Suppressor macrophage treated with lipopolysaccharide for 1 hour (primary cell): ENCODE data around the gene CKB.

Source experiments
- DNase-seq, 3 donors: peaks; one replicate each; pipeline ENCODE4 v3.0.0-alpha.2; 2020 to 2022

Gene CKB

DNA sequence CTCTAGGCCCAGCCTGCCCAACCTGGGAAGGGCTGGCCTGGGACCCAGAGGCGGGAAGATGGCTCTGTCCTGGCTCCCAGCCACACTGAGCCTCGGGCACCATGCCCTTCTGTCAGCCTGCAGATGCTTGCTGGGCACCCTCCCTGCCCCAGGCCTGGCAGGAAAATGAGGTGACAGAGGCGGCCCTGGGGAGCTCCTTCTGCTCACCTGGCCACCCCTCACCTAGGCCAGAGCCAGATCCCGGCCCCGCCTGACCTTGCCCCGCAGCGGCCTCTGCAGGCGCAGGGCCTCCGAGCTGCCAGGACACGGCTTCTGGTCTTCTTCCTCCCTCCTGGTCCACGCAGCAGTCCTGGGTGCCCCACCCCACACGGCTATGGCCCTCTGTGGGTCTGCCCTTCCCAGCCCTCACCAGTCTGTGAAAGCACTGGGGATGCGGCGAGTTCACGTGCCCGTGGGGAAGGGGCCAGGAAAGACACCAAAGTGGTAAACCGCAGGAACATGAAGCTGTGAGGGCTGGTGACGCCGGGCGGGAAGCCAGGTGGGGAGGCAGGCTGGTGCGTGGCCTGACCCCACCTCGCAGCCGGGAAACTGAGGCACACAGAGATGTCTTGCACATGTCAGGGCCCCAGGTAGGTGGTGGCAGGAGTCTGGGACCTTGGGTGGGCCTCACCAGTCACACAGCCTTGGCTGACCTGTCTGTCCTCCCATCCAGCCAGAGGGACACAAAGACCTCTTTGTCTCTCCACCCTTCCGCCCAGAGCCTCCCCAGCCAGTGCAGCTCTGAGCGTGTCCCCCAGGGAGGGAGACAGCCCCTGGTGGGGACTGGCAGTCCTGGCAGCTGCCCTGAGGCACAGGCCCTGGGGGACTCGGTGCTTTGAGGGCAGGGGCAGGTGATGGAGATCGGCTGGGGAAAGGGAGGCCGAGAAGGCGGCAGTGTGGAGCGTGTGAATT is 27.0 kb upstream of the CKB start:
- no peak for DNase-seq

DNA sequence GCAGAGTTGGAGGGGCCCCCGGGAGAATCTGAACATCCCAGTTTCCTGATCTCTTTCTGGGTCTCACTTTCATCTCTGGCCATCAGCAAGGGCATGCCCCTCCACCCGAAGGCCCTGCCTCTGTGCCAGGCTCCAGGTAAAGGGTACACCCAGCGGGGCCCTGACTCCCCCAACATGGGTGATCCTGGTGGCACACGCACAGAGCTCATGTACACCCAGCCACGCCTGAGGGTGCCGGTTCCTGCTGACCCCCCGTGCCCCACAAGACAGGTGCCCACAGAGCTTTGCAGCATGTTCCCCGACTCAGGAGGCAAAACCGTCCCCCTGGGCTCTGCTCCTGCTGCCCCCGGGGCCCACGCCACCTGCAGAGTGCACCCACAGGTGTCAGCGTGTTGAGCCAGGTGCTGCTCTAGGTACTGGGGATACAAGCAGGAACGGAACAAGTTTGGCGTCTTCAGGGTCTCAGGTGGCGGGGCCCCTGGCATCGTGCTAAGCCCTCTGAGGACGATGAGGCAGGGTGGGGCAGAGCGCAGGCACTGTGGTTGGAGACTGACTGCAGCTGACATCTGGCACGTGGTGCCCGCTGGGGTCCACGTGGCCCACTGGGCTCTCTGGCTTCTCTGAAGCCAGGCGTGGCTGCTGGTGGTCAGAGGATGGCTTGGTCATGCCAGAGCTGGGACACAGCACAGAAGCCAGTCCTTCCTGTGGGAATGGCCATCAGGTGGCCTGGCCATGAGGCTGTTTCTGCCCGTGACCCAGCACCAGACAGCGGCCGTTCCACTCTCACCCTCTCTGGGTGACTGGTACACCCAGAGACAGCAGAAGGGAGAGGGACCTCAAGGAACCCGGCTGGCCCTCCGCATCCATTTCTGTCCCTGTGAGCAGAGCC is 26.1 kb upstream of the CKB start:
- no peak for DNase-seq

DNA sequence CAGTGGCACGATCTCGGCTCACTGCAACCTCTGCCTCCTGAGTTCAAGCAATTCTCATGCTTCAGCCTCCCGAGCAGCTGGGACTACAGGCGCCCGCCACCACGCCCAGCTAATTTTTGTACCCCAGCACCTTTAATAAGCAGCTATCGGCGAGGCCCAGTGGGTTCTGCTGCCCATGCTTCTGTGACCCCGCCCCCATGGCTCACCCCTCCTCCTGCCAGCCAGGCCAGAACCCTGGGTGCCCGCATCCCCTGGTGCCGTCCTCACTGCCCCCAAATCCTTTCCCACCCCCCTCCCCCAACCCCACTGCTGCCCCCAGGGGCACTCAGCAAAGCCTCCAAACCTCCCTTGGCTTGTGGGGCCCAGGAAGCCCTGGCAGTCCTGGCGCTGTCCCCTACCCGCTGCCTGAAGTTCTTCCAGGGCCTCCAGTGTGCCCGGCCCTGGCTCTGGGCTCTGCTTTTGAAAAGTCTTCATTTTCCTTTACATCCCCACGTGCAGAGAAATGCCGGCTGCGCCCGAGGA is 25.4 kb upstream of the CKB start:
- no peak for DNase-seq

DNA sequence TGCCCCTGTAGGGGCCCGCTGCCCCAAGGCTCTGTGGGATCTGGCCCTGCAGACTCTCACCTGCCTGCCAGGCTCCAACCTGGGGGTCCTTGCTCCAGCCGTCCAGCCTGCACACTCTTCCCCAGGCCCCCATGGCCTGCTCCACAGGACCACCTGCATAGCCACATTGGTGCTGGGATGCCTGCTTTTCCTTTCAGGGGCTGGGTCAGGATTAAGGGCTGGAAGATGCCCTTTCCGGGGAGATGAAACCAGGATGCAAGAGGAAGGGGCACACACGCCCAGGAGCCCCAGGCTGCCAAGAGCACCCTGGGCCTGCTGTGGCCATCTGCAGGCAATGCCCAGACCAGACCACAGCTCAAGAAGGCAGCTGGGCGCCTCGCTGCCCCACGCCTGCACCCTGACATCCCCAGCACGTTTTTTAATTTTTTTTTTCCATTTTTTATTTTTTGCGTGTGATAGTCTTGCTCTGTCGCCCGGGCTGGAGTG is 24.9 kb upstream of the CKB start:
- DNase-seq, result no peak

DNA sequence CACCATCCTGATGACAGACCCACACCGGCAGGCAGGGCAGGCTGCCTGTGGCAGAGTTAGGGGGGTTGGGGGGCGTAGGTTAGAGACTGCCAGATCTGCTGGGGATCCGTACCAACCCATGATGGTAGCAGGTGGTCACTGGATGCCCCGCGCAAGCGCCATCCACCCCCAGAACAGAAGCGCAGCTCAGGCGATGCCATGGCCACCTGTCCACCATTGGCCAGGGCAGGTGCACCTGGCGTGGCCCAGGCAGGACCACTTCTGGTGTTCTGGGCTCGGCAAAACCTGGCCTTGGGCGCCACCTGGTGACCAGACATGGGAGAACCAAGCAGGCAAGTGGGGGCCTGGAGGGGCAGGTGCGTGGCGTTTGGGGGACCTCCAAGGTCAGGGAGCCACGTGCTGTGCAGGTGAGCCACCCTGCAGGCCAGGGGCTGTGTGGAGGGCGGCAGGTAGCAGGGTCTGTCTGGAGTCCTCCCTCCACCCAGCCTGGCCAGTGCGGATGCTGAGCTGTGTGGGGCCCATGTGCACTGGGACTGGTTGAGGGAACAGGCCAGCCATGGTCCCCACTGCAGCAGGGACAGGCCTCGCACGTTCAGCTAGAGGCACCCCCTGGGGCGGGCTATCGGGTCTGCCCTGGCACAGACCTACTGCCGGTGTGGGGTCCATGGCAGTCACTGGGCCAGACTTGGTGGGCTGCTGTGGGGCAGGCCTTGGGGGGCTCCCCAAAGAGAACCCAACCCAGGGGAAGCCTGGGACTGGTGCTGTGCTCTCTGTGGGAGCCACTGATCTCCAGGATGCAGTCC is 24.2 kb upstream of the CKB start:
- peak; percentile 58 to 77 (median 68) for DNase-seq

DNA sequence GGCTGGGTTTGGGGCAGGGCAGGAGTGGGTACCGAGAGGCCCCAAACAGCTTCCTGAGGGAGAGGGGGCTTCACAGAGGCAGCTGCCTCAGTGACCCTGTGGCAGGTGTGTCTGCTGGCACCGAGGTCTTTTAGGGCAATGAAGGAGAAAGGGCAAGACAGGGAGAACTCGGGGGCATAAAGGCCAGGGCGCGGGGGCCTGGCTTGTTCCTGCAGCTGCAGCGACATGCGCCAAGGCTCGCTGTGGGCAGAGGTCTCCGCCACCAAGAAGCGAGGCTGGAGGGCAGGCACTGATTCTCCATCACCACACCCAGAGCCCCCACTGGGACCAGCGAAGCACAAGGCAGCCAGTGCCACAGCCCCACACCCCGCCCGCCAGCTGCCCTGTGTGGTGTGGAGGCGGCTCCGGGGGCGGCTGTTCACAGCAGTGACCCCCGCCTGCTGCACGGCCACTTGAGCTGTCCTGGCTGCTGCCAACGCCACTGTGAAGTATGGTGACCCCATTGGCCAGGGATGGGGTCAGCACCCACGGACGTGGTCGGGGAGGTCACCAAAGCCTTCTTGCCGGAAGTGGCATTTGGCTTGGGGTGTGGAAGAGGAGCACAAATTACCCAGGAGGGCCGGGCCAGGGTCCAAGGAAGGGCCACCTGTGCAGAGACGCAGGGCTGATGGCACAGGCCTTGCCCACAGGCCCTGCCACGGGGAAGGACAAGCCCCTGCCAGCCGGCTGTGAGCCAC is 23.5 kb upstream of the CKB start:
- DNase-seq, result no peak

DNA sequence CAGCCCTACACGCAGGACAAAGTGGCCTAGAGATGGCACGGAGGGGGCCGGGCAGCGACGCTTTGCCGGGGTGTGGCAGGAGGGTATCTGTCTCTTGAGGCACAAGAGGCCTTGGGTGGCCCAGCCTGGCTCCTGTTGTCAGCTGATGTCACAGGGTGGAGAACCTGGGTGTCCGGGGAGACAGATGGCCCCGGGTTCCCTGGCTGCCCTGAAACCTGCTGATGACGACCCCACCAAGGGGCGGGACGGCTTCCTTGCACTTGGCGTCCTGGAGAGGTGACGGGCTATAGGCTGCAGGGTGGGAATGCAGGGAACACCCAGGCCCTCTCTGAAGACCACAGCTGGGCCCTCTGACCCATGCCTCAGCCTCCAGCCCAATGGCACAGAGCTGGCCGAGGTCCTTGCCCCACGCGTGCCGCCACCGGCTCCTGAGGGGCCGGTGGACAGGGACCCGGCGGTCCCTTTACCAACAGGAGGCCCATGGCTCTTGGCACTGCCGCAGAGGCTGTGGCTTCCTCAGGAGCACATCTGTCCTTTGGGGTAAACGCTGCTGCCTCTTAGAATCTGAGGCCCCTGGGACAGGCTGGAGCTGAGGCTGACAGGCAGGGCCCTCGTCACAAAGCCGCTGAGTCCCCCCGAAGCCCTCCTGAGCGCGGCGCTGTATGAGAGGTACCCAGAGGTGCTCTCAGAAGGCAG is 22.7 kb upstream of the CKB start:
- DNase-seq, result no peak

DNA sequence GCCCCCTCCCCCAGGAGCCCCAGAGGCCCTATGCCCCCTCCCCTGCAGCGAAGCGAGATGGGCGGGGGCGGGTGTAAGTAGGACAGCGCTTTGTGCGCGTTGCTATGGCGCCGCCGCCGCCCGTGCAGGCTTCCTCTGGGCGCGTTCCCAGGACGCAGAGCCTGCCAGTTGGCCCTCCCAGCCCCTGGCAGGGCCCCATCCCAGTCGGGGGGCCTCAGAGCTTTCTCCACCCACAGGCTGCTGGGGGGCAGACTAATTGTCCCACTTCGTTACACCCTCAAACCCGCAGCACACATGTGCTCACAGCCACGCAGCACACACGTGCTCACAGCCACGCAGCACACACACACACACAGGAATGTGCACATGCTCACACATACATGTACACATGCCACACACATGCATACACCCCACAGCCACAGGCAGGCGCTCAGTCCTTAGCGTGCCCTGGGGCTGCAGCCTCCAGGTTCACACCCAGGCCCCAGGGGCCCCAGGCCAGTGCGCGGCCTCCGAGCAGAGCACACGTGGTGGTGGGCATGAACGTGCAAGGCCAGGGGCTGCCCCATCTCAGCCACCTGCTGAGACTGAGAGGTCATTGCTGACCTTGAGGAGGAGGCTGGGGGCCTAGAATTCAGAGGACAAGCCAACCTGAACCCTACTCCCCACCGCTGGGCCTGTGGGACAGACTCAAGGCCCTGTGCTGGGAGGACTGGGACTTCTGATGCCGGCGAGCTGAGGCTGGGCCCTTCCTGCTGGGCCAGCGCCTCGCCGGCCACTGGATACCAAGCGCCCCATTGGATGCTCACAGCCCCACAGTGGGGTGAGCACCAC is 22.0 kb upstream of the CKB start:
- no peak for DNase-seq

DNA sequence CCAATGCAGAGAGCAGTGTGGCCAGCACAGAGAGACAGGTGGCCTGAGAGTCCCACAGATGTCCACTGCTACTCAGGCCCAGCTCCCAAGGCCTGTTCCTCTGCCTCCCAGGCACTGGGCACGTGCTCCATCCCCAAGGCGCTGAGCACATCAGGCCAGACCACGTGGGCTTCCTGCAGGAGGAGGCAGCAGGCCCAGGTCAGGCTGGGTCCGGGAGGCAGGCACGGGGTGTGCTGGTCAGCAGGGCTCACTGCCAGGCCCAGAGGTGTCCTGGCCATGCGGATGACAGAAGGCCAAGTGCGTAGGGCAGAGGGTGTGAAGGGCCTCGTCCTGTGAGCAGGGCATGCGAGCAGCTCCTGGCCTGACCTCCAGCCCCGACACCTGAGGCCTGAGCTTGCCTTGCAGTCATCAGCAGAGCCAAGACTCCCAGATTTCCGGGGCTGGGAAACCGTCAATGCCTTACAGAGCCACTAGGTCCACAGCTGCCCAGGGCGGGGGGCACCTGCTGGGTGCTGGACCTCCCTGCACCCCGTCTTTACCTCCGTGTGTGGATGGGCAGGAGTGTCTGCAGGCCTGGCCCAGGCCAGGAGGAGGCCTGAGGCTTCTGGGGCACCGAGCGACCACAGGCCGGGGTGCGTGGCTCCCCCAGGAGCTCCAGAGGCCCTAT is 21.2 kb upstream of the CKB start:
- DNase-seq, result no peak

DNA sequence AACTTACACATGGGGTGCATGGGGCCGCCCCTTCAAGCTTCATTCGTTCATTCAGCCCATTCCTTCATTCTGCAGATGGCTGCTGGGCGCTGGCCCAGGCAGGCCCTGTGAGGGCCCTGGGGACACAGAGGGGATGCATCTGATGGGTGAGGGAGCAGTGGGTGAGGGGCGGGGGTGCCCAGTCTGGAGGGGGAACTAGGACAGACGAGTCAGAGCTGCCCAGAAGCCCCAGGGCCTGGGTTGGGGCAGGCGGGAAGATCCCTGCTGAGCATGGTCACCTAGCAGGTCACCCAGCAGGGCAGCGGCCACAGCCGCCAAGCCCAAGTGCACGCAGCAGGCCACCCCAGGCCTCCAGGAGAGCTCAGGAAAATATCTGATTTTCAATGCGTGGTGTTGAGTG is 20.5 kb upstream of the CKB start:
- DNase-seq, result no peak

DNA sequence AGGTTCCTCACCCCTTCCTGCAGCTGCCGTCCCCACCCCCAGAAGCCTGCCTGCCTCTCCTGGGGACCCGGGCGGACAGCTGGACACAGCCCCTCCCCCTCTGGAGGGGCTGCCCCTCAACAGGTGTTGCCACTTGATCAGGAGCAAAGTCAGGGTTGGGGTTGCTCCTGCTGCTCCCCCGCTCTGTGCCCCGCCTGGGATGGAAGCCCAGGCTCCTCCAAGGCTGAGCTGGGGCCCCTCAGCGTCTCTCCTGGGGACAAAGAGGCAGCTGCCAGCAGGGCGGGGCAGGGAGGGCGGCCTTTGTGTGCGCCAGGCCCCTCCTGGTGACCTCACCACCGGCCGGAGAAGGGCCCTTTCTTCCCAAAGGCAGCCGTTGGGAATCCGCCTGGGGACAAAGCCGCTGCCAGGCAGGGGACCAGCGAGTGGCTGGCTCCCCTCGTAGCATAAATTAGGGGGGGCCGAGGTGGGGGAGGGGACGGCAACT is 20.0 kb upstream of the CKB start:
- no peak for DNase-seq

DNA sequence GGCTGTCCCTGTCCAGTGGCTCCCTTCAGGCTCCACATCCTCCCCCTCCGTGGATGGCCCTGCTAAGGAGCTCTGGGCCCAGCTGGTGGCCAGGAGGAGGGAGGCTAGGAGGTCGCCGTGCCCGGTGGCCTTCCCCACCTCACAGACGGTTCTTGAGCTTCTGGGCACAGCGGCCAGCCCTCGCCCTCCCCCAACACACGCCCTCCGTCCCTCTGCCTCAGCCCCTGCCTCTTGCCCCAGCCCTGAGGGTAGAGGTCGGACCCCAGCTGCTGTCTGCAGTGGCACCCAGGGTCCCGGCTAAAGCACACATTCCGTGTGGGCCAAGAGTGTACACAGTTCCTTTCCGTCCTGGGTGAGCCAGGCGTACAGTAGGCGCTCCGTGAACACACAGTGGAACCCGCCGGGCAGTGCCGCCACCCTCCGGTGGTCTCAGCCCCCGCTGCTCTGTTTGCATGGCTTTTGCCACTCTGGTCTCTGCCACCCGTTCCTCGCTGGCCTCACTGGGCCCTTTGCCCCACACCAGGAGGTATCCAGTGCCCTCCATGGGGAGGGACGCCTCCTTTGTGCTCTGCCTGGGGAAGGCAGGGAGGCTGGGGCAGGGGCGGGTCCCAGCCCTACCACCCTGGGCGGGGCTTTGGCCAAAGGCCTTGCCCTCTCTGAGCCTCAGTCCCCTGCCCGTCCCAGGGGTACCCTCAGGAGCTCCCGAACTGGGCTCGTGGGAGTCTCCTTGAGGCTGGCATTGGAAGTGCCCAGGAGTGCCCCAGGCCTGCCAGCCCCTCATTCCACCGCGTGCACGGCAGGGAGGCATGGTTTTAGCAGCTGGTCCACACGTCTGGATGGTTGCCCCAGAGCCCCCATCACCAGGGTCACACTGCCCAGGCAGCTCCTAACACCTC is 19.3 kb upstream of the CKB start:
- DNase-seq, result no peak

DNA sequence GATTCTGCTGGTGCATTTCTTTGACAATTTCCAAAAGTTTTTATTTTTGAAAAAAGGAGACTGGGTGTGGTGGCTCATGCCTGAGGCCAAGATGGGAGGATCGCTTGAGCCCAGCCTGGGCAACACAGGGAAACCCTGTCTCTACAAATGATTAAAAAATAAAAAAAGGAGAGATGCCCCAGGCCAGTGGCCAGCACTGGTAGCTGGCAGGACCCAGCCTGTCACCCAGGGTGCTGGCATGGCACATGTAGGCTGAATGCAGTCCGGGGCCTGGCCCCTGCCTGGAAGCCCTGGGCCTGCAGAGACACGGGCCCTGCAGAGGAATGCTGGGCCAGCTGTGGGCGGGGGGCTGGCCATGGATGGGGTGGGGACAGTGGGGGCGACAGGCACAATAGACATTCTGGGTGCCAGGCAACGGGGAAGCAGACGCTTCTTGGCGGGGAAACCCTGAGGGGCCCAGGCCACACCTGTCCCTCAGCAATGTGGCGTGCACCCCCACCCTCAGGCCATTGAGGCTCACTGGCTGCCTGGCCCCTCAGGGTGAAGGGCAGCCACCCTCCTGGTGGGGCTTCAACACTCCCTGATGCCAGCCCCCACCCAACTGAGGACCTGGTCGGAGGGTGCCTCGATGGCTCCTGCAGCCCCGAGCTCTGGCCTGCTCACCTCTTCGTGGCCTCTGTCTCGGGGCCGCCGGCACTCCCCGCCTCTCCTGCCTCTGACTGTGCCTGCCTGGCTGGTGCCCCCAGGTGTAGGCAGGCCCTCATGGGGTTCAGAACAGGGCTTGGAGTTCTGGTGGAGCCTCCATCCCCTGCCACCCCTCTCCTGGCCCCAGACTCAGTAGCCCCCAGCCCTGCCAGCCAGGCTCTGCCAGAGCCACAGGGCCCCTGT is 18.4 kb upstream of the CKB start:
- no peak for DNase-seq

DNA sequence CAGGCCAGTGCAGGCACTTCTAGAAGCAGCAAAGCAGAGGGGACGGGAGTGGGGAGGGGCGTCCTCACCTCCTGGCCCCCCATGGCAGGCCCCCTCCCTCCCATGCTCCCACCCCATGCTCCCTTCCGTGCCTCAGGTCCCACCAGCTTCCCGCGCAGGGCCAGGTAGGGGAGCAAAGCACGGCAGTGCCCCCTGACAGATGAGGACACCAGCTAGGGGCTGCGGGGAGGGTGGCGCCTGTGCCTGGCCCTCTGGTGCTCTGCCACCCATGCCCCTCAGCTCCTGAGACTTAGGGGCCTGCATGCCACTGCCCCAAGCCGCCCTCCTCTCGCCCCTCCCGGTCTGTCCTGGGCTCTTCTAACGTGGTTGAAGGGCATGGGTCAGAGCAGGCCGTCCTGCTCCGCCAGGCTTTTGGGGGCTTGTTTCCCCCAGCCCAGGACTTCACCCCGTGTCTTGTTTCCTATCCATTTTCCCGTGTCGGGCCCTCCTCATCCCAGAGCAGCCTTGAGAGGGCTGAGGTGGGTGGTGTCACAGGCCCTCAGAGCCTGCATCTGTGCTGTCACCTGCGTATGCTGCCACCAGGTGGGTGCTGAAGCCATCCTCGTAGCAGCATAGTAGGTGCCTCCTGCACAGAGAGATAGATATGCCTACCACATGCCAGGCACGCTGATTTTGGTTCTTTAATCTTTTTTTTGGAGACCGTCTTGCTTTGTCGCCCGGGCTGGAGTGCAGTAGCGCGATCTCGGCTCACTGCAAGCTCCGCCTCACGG is 16.6 kb upstream of the CKB start:
- DNase-seq, result no peak

DNA sequence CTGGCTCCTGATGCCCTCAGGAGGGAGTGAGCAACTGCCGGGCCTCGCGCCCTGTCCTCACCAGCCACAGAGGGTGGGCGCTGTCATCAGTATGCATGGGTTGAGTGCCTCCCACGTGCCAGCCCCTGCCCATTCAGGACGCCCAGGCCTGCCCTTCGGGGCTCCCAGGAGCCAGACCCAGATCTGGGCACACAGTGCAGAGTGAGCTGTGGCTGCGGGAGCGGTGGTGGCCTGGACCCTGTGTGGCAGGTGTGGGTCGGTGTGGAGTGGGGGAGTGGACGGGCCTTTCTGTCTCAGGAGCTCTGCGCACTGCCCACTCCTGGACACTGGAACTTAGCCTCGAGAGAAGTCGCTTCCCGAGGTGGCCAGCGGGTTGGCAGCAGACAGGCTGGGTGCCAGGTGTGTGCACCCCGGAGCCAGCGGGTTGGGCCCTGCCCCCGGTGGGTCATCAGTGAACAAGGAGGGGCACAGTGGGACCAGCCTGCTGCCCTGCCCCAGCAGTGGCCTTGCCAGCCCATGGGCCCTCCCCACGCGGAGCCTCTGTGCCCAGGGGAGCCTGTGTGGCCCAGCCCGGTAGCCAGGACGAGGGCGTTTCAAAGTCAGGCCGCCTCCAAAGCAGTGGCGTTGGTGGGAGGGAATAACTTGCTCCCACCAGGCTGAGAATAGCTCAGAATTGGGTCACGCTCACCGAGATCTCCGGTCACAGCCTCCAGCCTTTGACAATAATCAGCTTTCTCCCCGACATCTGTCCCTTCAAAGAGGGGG is 15.8 kb upstream of the CKB start:
- DNase-seq, result no peak
